Hepatocyte (in vitro differentiated cells): ENCODE measurements around the gene NINJ1. TPM values are rescaled to one million over a fixed set of nuclear protein-coding genes. Genes with fewer than 3 reads are reported as not detected.

ENCODE experiments used
- DNase-seq: peaks from one replicate; pipeline ENCODE4 v3.0.0-alpha.2; 2016; ENCODE audit warnings: low spot score
- H2AFZ ChIP-seq: fragments of 200-600 bp; sonication (generic); 2 replicates; pipeline ENCODE4 v1.6.0; 2016; ENCODE audit warnings: antibody characterized with exemption, mild to moderate bottlenecking
- H3K27ac ChIP-seq: fragments of 200-600 bp; sonication (generic); 2 replicates; pipeline ENCODE4 v1.5.1; 2016; ENCODE audit warnings: mild to moderate bottlenecking
- H3K27me3 ChIP-seq: fragments of 200-600 bp; sonication (generic); 2 replicates; pipeline ENCODE4 v1.6.1; 2016
- H3K36me3 ChIP-seq: fragments of 200-600 bp; sonication (generic); replicated peaks from 2 replicates; pipeline ENCODE4 v1.5.1; 2016; ENCODE audit warnings: low read depth; ENCODE audit not compliant: insufficient read depth
- H3K4me1 ChIP-seq: fragments of 200-600 bp; sonication (generic); 2 replicates; pipeline ENCODE4 v1.5.1; 2016; ENCODE audit warnings: mild to moderate bottlenecking, moderate library complexity; ENCODE audit not compliant: insufficient read depth
- H3K4me2 ChIP-seq: fragments of 200-600 bp; sonication (generic); 2 replicates; pipeline ENCODE4 v1.6.0; 2016
- H3K4me3 ChIP-seq: fragments of 200-600 bp; sonication (generic); 2 replicates; pipeline ENCODE4 v1.5.1; 2016; ENCODE audit warnings: mild to moderate bottlenecking
- H3K79me2 ChIP-seq: fragments of 200-600 bp; sonication (generic); 2 replicates; pipeline ENCODE4 v1.6.0; 2017; ENCODE audit warnings: mild to moderate bottlenecking
- H3K9me2 ChIP-seq: fragments of 200-600 bp; sonication (generic); replicated peaks from 2 replicates; pipeline ENCODE4 v1.6.0; 2017; ENCODE audit warnings: mild to moderate bottlenecking; ENCODE audit not compliant: insufficient read depth
- H3K9me3 ChIP-seq: fragments of 200-600 bp; sonication (generic); 2 replicates; pipeline ENCODE4 v1.5.1; 2016; ENCODE audit warnings: low read depth, mild to moderate bottlenecking
- H4K20me1 ChIP-seq: fragments of 200-600 bp; sonication (generic); 2 replicates; pipeline ENCODE4 v1.6.0; 2016; ENCODE audit warnings: mild to moderate bottlenecking; ENCODE audit not compliant: insufficient read depth, poor library complexity, severe bottlenecking
- EZH2 ChIP-seq: fragments of 200-600 bp; sonication (generic); IDR thresholded peaks from 2 replicates; pipeline ENCODE4 v1.6.1; 2016; ENCODE audit warnings: antibody characterized with exemption, mild to moderate bottlenecking, borderline replicate concordance
- EZH2phosphoT487 ChIP-seq: fragments of 200-600 bp; sonication (generic); IDR thresholded peaks from one replicate; pipeline ENCODE4 v1.6.1; 2018; ENCODE audit warnings: antibody characterized with exemption, mild to moderate bottlenecking, low read depth, moderate library complexity; ENCODE audit not compliant: unreplicated experiment, severe bottlenecking
- WGBS: methylation state at CpG from one replicate; pipeline ENCODE4 v1.1.6; 2016; ENCODE audit warnings: low lambda C conversion rate; ENCODE audit errors: missing lambda C conversion rate; 5-methylcytosine and 5-hydroxymethylcytosine counted together
- polyA plus RNA-seq: library from polyadenylated mRNA; unstranded; fragments of >200 nt; fragmentation: Nextera tagmentation; extraction: Ambion mirVana; gene quantifications from 2 replicates; pipeline ENCODE4 v1.2.1, GENCODE V29; 2016
- total RNA-seq: library from RNA; depleted of rRNA; stranded (reverse); fragments of >200 nt; gene quantifications from 2 replicates; pipeline ENCODE4 v1.2.3, GENCODE V29; 2014
- TF ChIP-seq, protein P1 (sequence below): fragments of 200-600 bp; sonication (generic); IDR thresholded peaks from 2 replicates; pipeline ENCODE4 v1.5.1; 2016; ENCODE audit warnings: antibody characterized with exemption, mild to moderate bottlenecking; ENCODE audit not compliant: poor library complexity

NINJ1 gene
- total and polyA plus RNA-seq, 2 experiments from 2014 or later: 55.4 to 135 TPM

- peaks cover 2% of the 10 kb centered on the region for H4K20me1 ChIP-seq
- TF ChIP-seq, protein P1, sequence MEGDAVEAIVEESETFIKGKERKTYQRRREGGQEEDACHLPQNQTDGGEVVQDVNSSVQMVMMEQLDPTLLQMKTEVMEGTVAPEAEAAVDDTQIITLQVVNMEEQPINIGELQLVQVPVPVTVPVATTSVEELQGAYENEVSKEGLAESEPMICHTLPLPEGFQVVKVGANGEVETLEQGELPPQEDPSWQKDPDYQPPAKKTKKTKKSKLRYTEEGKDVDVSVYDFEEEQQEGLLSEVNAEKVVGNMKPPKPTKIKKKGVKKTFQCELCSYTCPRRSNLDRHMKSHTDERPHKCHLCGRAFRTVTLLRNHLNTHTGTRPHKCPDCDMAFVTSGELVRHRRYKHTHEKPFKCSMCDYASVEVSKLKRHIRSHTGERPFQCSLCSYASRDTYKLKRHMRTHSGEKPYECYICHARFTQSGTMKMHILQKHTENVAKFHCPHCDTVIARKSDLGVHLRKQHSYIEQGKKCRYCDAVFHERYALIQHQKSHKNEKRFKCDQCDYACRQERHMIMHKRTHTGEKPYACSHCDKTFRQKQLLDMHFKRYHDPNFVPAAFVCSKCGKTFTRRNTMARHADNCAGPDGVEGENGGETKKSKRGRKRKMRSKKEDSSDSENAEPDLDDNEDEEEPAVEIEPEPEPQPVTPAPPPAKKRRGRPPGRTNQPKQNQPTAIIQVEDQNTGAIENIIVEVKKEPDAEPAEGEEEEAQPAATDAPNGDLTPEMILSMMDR: no peak
- TF ChIP-seq EZH2: no peak
- no peak for TF ChIP-seq EZH2phosphoT487
- H2AFZ ChIP-seq: no peak overlapping the region
- H3K9me3 ChIP-seq: no peaks in the 10 kb centered on the region
- WGBS: 94% methylated on average over 11 of the region's 11 CpGs
- H3K9me2 ChIP-seq: no peaks in the 10 kb centered on the region
- no peak overlapping the region for H3K4me2 ChIP-seq
- H3K4me1 ChIP-seq: no peaks in the 10 kb centered on the region
- no peaks in the 10 kb centered on the region for H3K27me3 ChIP-seq
- H3K27ac ChIP-seq: no peak overlapping the region
- H3K79me2 ChIP-seq: peaks cover 14% of the 10 kb centered on the region
- H3K4me3 ChIP-seq: no peak overlapping the region
- DNase-seq: no peak
- no peaks in the 10 kb centered on the region for H3K36me3 ChIP-seq
Measured at GRCh38 chr9:93111001-93111370, 23.1 kb downstream of the NINJ1 start.

GRCh38 chr9:93110311-93110855, 23.7 kb downstream of the NINJ1 start:
- Histone ChIP-seq H3K4me1 (no peaks in the 10 kb centered on the region), H2AFZ (no peak overlapping the region), H3K36me3 (no peaks in the 10 kb centered on the region), H3K9me2 (no peaks in the 10 kb centered on the region), H3K9me3 (no peaks in the 10 kb centered on the region), H3K4me2 (no peak overlapping the region), H3K27ac (no peak overlapping the region), H3K27me3 (no peaks in the 10 kb centered on the region), H4K20me1 (peaks cover 4% of the 10 kb centered on the region), H3K79me2 (peaks cover 20% of the 10 kb centered on the region), H3K4me3 (no peak overlapping the region)
- DNase-seq: no peak
- WGBS: over 99% methylated on average over 10 of the region's 14 CpGs
- no peak for TF ChIP-seq EZH2
- TF ChIP-seq, protein P1: no peak
- no peak for TF ChIP-seq EZH2phosphoT487

DNA sequence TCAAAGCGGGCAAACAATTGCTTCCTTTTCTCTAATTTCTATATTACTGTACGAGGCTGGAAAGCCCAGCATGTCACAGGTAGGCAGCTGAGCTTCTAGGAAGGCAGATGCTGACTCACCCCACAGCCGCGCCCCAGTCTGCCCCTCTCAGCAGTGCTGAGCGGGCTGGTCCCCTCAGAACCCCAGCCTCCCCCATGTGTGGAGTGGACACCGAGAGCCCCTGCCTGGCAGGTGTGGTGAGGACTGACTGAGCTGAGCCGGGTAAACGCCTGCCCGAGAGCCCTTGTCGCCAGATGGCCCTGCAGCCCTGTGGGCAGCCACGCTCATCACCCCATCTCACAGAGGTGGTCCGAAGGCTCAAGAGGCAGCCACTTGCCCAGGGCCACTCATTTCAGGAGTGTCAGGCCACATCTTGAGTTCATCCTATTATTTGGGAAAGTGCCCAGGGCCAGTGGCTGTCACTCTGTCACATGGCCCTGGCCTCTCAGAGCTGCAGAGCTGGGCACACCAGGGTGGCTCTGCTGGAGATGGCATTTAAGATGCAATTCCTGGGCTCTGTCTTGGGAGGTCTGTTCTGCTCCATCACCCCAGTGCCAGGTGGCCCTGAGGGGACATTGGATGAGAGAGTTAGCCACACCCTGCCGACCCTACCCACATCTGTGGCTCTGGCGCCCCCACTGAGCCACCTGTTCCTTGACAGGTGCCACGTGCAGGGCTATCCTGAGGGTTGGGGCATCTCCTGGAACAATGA, 25.6 kb downstream of the NINJ1 start:
- no peaks in the 10 kb centered on the region for H3K4me1 ChIP-seq
- H3K9me3 ChIP-seq: no peaks in the 10 kb centered on the region
- peaks cover 4% of the 10 kb centered on the region for H4K20me1 ChIP-seq
- H3K27ac ChIP-seq: no peak overlapping the region
- H3K36me3 ChIP-seq: no peaks in the 10 kb centered on the region
- TF ChIP-seq, protein P1: no peak
- no peak for TF ChIP-seq EZH2phosphoT487
- H2AFZ ChIP-seq: no peak overlapping the region
- no peak for DNase-seq
- no peak overlapping the region for H3K4me2 ChIP-seq
- H3K27me3 ChIP-seq: no peaks in the 10 kb centered on the region
- WGBS: 90% methylated on average over 14 of the region's 15 CpGs
- peaks cover 39% of the 10 kb centered on the region for H3K79me2 ChIP-seq
- no peak overlapping the region for H3K4me3 ChIP-seq
- no peaks in the 10 kb centered on the region for H3K9me2 ChIP-seq
